B cell (primary cell): ENCODE results near the gene RPS5. TPM values are rescaled to one million over a fixed set of nuclear protein-coding genes. Genes with fewer than 3 reads are reported as not detected.
A peak's percentile ranks its signal among the peaks of the same experiment; 100 is the strongest.

ENCODE experiments used
- ATAC-seq: fragments of 200-7000 bp; cut with Tn5 transposase; one replicate; pipeline ENCODE4 v1.10.0; 2021; ENCODE audit warnings: low read depth, mild to moderate bottlenecking, moderate number of reproducible peaks, moderate library complexity
- CTCF ChIA-PET: fragments of 350-600 bp; sonication (Branson Sonifier 250); formaldehyde crosslinking; loops from one replicate; lab custom pipeline; 2021; ENCODE audit warnings: antibody characterized with exemption, inconsistent platforms; lab: Charles Lee
- POLR2A ChIA-PET: fragments of 350-600 bp; sonication (Branson Sonifier 250); formaldehyde crosslinking; loops from one replicate; lab custom pipeline; 2021; ENCODE audit warnings: antibody characterized with exemption; lab: Charles Lee
- DNase-seq: peaks from one replicate; pipeline ENCODE4 v3.0.0; 2013
- H2AFZ ChIP-seq: 2 replicates; pipeline ENCODE4 v1.6.1; 2012; ENCODE audit warnings: mild to moderate bottlenecking, low read depth, low read length; ENCODE audit not compliant: insufficient read depth, poor library complexity, severe bottlenecking
- H3K27ac ChIP-seq, 2 donors: 1 replicate in 1 of 2; 2 replicates in 1 of 2; pipeline ENCODE4 v1.5.1; 2012 to 2013; ENCODE audit warnings: low read length in 2 of 2, mild to moderate bottlenecking in 2 of 2, moderate library complexity in 1 of 2
- H3K27me3 ChIP-seq, 4 experiments: fragments of 200-600 bp in 1 of 4; sonication (generic) in 1 of 4; replicated peaks in 1 of 4; 1 replicate in 2 of 4; 2 replicates in 2 of 4; pipeline versions ENCODE4 v1.6.1 to v1.7.0; 2013 to 2016; ENCODE audit warnings: low read length in 3 of 4, mild to moderate bottlenecking in 2 of 4, mixed read lengths in 1 of 4, moderate library complexity in 1 of 4; ENCODE audit not compliant: insufficient read depth in 4 of 4, control insufficient read depth in 3 of 4; ENCODE audit errors: control extremely low read depth in 1 of 4
- H3K36me3 ChIP-seq, 2 experiments: replicated peaks in 1 of 2; 1 replicate in 1 of 2; 2 replicates in 1 of 2; pipeline versions ENCODE4 v1.6.1 to v1.7.1; 2013; ENCODE audit warnings: low read length in 1 of 2; ENCODE audit not compliant: insufficient read depth in 2 of 2, control insufficient read depth in 1 of 2; ENCODE audit errors: control extremely low read depth in 1 of 2, extremely low read depth in 1 of 2
- H3K4me1 ChIP-seq, 2 donors: fragments of 200-600 bp in 1 of 2; sonication (generic) in 1 of 2; 1 replicate in 1 of 2; 2 replicates in 1 of 2; pipeline versions ENCODE4 v1.5.1 to v1.6.1; 2013 to 2017; ENCODE audit warnings: low read length in 2 of 2; ENCODE audit not compliant: control insufficient read depth in 2 of 2, insufficient read depth in 2 of 2
- H3K4me2 ChIP-seq: replicated peaks from 2 replicates; pipeline ENCODE3; 2012; ENCODE audit warnings: mild to moderate bottlenecking, low read depth, low read length; ENCODE audit not compliant: poor library complexity, severe bottlenecking
- H3K4me3 ChIP-seq, 5 experiments: fragments of 200-600 bp in 1 of 5; sonication (generic) in 1 of 5; 1 replicate in 3 of 5; 2 replicates in 2 of 5; pipeline versions ENCODE4 v1.5.1 to v1.7.0; 2011 to 2016; ENCODE audit warnings: low read length in 4 of 5, mild to moderate bottlenecking in 4 of 5, low read depth in 2 of 5, control low read depth in 1 of 5, moderate library complexity in 1 of 5; ENCODE audit not compliant: insufficient read depth in 1 of 5; ENCODE audit errors: control extremely low read depth in 1 of 5, extremely low read depth in 1 of 5
- H3K79me2 ChIP-seq: fragments of 200-600 bp; sonication (generic); one replicate; pipeline ENCODE4 v1.6.0; 2016; ENCODE audit warnings: low read length; ENCODE audit not compliant: control insufficient read depth, insufficient read depth
- H3K9ac ChIP-seq: fragments of 200-600 bp; sonication (generic); 2 replicates; pipeline ENCODE4 v1.6.1; 2017; ENCODE audit warnings: mild to moderate bottlenecking, low read length, moderate library complexity
- H3K9me3 ChIP-seq, 3 donors: one replicate each; pipeline versions ENCODE4 v1.6.1 to v1.7.1; 2013; ENCODE audit warnings: low read length in 2 of 3; ENCODE audit not compliant: control insufficient read depth in 2 of 3, insufficient read depth in 1 of 3; ENCODE audit errors: control extremely low read depth in 1 of 3
- H4K20me1 ChIP-seq: 2 replicates; pipeline ENCODE4 v1.6.0; 2012; ENCODE audit warnings: mild to moderate bottlenecking, low read length; ENCODE audit not compliant: insufficient read depth, control insufficient read depth, poor library complexity, severe bottlenecking
- H3K27ac Mint-ChIP-seq: one replicate; pipeline ENCODE4 v1.8.0; 2021; ENCODE audit warnings: mixed read lengths
- H3K27me3 Mint-ChIP-seq: one replicate; pipeline ENCODE4 v1.8.0; 2021; ENCODE audit warnings: mixed read lengths
- H3K4me1 Mint-ChIP-seq: one replicate; pipeline ENCODE4 v1.8.0; 2021; ENCODE audit warnings: mixed read lengths
- H3K4me3 Mint-ChIP-seq: one replicate; pipeline ENCODE4 v1.8.0; 2021; ENCODE audit warnings: mixed read lengths
- H3K9me3 Mint-ChIP-seq: one replicate; pipeline ENCODE4 v1.8.0; 2022; ENCODE audit warnings: mixed read lengths; ENCODE audit not compliant: insufficient read depth
- CTCF ChIP-seq: fragments of 200-600 bp; IDR thresholded peaks from one replicate; pipeline ENCODE4 v1.8.0; 2022; ENCODE audit warnings: antibody characterized with exemption, mild to moderate bottlenecking
- EZH2 ChIP-seq: IDR thresholded peaks from 2 replicates; pipeline ENCODE4 v1.6.1; 2012; ENCODE audit warnings: borderline replicate concordance, low read depth, mild to moderate bottlenecking, moderate library complexity, low read length; ENCODE audit not compliant: insufficient read depth, poor library complexity, severe bottlenecking
- WGBS: methylation state at CpG from one replicate; pipeline ENCODE4 v1.1.5; 2013; ENCODE audit warnings: missing lambda C conversion rate; ENCODE audit not compliant: insufficient coverage; 5-methylcytosine and 5-hydroxymethylcytosine counted together
- intact Hi-C: fragments of 100-400 bp; cut with micrococcal nuclease; formaldehyde crosslinking; loops from one replicate; pipeline ENCODE4 v1.10.0; 2022
- polyA plus RNA-seq: library from polyadenylated mRNA; depleted of rRNA; stranded (reverse); fragments of >200 nt; gene quantifications from 2 replicates; pipeline ENCODE4 v1.2.3, GENCODE V29; 2012
- total RNA-seq, 2 donors: library from RNA; stranded (reverse); fragments of 120-200 nt in 1 of 2; gene quantifications; 1 replicate in 1 of 2; 2 replicates in 1 of 2; pipeline versions ENCODE4 v1.2.3 to v1.2.4, GENCODE V29; 2013 to 2022

The RPS5 gene
- total and polyA plus RNA-seq, 2 donors (not counting 1 experiment from before 2014, with no cell fraction given): 1,311 to 4,330 TPM

- WGBS: 31% methylated on average over 21 of the region's 26 CpGs
- peak overlapping the region; percentile 72 for H3K9ac ChIP-seq
- H2AFZ ChIP-seq: peak overlapping the region; percentile 45
- H3K27ac ChIP-seq: peak overlapping the region; percentile 89 to 97
- intact Hi-C loops: loop anchor here (1.0 to 2.0 kb wide), 11 partner anchors 19 to 137 kb away; partner anchors contain the start of genes ERVK3-1, ZBTB45, ZNF132 and ZNF497
- no peaks in the 10 kb centered on the region for H3K9me3 Mint-ChIP-seq
- ATAC-seq: no peak
- no peaks in the 10 kb centered on the region for H3K27me3 Mint-ChIP-seq
- no peak for DNase-seq
- CTCF ChIA-PET: interaction anchor here (0.6 to 1.2 kb wide), 3 partner anchors 35 to 93 kb away, joined by 3 to 4 read pairs (median 3); partner anchors contain the start of gene ZSCAN22
- H3K9me3 ChIP-seq: no peaks in the 10 kb centered on the region
- peaks cover 35% of the 10 kb centered on the region for H3K4me1 Mint-ChIP-seq
- peaks cover 33 to 41% of the 10 kb centered on the region in 2 donors for H3K4me1 ChIP-seq
- H4K20me1 ChIP-seq: no peaks in the 10 kb centered on the region
- peaks cover 0 to 2% of the 10 kb centered on the region in 2 experiments for H3K36me3 ChIP-seq
- H3K4me3 Mint-ChIP-seq: peak overlapping the region; percentile 92
- peak overlapping the region; percentile 78 for H3K4me2 ChIP-seq
- POLR2A ChIA-PET: interaction anchor here (0.7 to 4.0 kb wide), 11 partner anchors 19 to 199 kb away, joined by 3 to 35 read pairs (median 5); partner anchors contain the start of genes CHMP2A, ERVK3-1, ZBTB45 and ZNF132
- H3K27ac Mint-ChIP-seq: peak overlapping the region; percentile 95
- TF ChIP-seq CTCF (no peak), EZH2 (no peak)
- peaks cover 34% of the 10 kb centered on the region for H3K79me2 ChIP-seq
- peak overlapping the region; percentile 22 to 78 (median 66) for H3K4me3 ChIP-seq
- no peaks in the 10 kb centered on the region for H3K27me3 ChIP-seq
Measured at GRCh38 chr19:58381460-58382212, 5.4 kb upstream of the RPS5 start.
